Smooth muscle cell (in vitro differentiated cells): ENCODE data around the gene GPR34. TPM values are rescaled to one million over a fixed set of nuclear protein-coding genes. Genes with fewer than 3 reads are reported as not detected.

ENCODE experiments used
- polyA plus RNA-seq: library from polyadenylated mRNA; unstranded; fragments of >200 nt; fragmentation: Nextera tagmentation; extraction: Ambion mirVana; gene quantifications from 2 replicates; pipeline ENCODE4 v1.2.1, GENCODE V29; 2016
- small RNA-seq: library from RNA; depleted of rRNA; stranded (forward); fragments of <200 nt; gene quantifications from one replicate; pipeline ENCODE3, GENCODE V24; 2014
- total RNA-seq: library from RNA; depleted of rRNA; stranded (reverse); fragments of >200 nt; gene quantifications from 2 replicates; pipeline ENCODE4 v1.2.3, GENCODE V29; 2014

The GPR34 gene
- total and polyA plus RNA-seq, 2 experiments from 2014 or later, result 0.31 to 2.2 TPM

Small RNAs within 50 kb of the gene (small RNA-seq; reads per million reads assigned to genes)
- gene RN7SL144P, result not detected

Other genes with a start within 250 kb of the GPR34 start
- not detected in 2 replicates for gene NYX, start 241.6 kb upstream of the GPR34 start, total RNA-seq
- gene NYX, start 241.6 kb upstream of the GPR34 start, polyA plus RNA-seq, result not detected in 2 replicates
- gene GPR82, start 35.2 kb downstream of the GPR34 start, total RNA-seq, result not detected in 2 replicates
- gene GPR82, start 35.2 kb downstream of the GPR34 start, polyA plus RNA-seq, result 0.11 and 0.25 TPM in 2 replicates
- gene CASK, start 234.6 kb downstream of the GPR34 start, total RNA-seq, result 60.6 and 97.5 TPM in 2 replicates
- gene CASK, start 234.6 kb downstream of the GPR34 start, polyA plus RNA-seq, result 49.2 and 49.4 TPM in 2 replicates